Hematopoietic multipotent progenitor cell treated with erythropoietin and hydrocortisone succinate and interleukin-3 and kit ligand, for 4 days (in vitro differentiated cells): Measurements from ENCODE around the gene BZW2.

Experiments
- DNase-seq: peaks from one replicate; pipeline ENCODE4 v3.0.0-alpha.2; 2015

The BZW2 gene

DNA sequence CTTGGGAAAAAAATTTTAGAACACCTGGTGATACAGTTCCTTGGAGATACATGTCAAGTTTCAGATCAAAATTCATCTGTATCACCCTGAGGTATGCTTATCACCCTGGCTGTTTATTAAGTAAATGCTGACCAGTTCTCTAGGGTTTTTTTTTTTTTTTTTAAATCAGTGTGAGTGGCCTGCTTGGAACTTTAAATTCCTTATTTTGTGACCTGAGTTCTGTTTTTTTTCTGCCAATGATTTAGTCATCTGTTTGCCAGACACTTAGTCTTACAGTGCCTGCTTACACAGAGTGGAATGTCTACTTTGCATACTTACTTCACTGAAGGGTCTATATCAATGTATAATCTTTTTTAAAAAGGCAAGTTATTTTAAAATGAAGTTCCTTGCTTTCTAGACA, 109.4 kb downstream of the BZW2 start:
- DNase-seq, result no peak
